H1 (cell line): Measurements from ENCODE around the gene ULBP1. TPM values are rescaled to one million over a fixed set of nuclear protein-coding genes. Genes with fewer than 3 reads are reported as not detected.

Source experiments
- CTCF ChIA-PET: fragments of 300-600 bp; sonication (Branson Sonifier 250); formaldehyde crosslinking; loops from one replicate; lab custom pipeline; 2021; ENCODE audit not compliant: partially characterized antibody; lab: Charles Lee
- POLR2A ChIA-PET: fragments of 300-600 bp; sonication (Branson Sonifier 250); formaldehyde crosslinking; loops from one replicate; lab custom pipeline; 2021; ENCODE audit warnings: inconsistent platforms; ENCODE audit not compliant: partially characterized antibody; lab: Charles Lee
- DNase-seq, 2 experiments: peaks; one replicate each; pipeline versions ENCODE4 v3.0.0 to v3.0.0-alpha.2; 2010 to 2022; ENCODE audit warnings: low spot score in 2 of 2, low read depth in 1 of 2, mixed read lengths in 1 of 2
- FAIRE-seq: peaks from 2 replicates; lab custom pipeline; 2011; peaks lifted over from hg19 to GRCh38; lab: Jason Lieb, UNC
- H2AFZ ChIP-seq: 2 replicates; pipeline ENCODE4 v1.8.1; 2012; ENCODE audit warnings: low read length, inconsistent platforms
- H2AK5ac ChIP-seq: 2 replicates; pipeline ENCODE4 v1.6.1; 2013; ENCODE audit warnings: low read depth, low read length
- H2BK120ac ChIP-seq: replicated peaks from 2 replicates; pipeline ENCODE3; 2013; ENCODE audit warnings: low read depth, low read length, inconsistent platforms
- H2BK12ac ChIP-seq: 2 replicates; pipeline ENCODE4 v1.6.1; 2013; ENCODE audit warnings: low read depth, low read length
- H2BK15ac ChIP-seq: 2 replicates; pipeline ENCODE4 v1.6.1; 2013; ENCODE audit warnings: low read length
- H2BK20ac ChIP-seq: 2 replicates; pipeline ENCODE4 v1.6.1; 2013; ENCODE audit warnings: low read length
- H2BK5ac ChIP-seq: 2 replicates; pipeline ENCODE4 v1.6.1; 2013; ENCODE audit warnings: low read depth, low read length
- H3K14ac ChIP-seq: 2 replicates; pipeline ENCODE4 v1.6.1; 2013; ENCODE audit warnings: inconsistent platforms; ENCODE audit not compliant: insufficient read length
- H3K18ac ChIP-seq: 2 replicates; pipeline ENCODE4 v1.6.1; 2013; ENCODE audit warnings: low read length; ENCODE audit errors: extremely low read depth
- H3K23ac ChIP-seq: 2 replicates; pipeline ENCODE4 v1.6.1; 2013; ENCODE audit warnings: inconsistent platforms; ENCODE audit not compliant: insufficient read length
- H3K23me2 ChIP-seq: 2 replicates; pipeline ENCODE4 v1.6.1; 2013; ENCODE audit warnings: low read depth, low read length
- H3K27ac ChIP-seq: 2 replicates; pipeline ENCODE4 v1.6.1; 2011; ENCODE audit warnings: low read depth, low read length, inconsistent platforms
- H3K27me3 ChIP-seq, 4 experiments: replicated peaks in 1 of 4; 1 replicate in 1 of 4; 2 replicates in 3 of 4; pipeline versions ENCODE4 v1.6.1 to v1.8.1; 2011 to 2013; ENCODE audit warnings: low read length in 3 of 4, mild to moderate bottlenecking in 3 of 4, inconsistent platforms in 2 of 4, mixed read lengths in 2 of 4, moderate library complexity in 1 of 4; ENCODE audit not compliant: control insufficient read depth in 3 of 4, insufficient read depth in 3 of 4; ENCODE audit errors: extremely low read depth in 1 of 4
- H3K36me3 ChIP-seq, 4 experiments: 2 replicates each; pipeline versions ENCODE4 v1.6.1 to v1.8.1; 2011 to 2013; ENCODE audit warnings: mild to moderate bottlenecking in 4 of 4, low read length in 3 of 4, moderate library complexity in 2 of 4, control low read depth in 1 of 4, inconsistent platforms in 1 of 4; ENCODE audit not compliant: insufficient read depth in 4 of 4, control insufficient read depth in 2 of 4
- H3K4ac ChIP-seq: replicated peaks from 2 replicates; pipeline ENCODE3; 2013; ENCODE audit warnings: low read length, low read depth, mixed read lengths, inconsistent platforms; ENCODE audit not compliant: insufficient read length
- H3K4me1 ChIP-seq, 4 experiments: replicated peaks in 1 of 4; 1 replicate in 1 of 4; 2 replicates in 3 of 4; pipeline versions ENCODE4 v1.6.1 to v1.8.1; 2011 to 2013; ENCODE audit warnings: low read length in 3 of 4, inconsistent platforms in 2 of 4, mixed read lengths in 1 of 4; ENCODE audit not compliant: insufficient read depth in 4 of 4, control insufficient read depth in 3 of 4
- H3K4me2 ChIP-seq, 2 experiments: 2 replicates each; pipeline versions ENCODE4 v1.6.1 to v1.8.1; 2011 to 2013; ENCODE audit warnings: low read depth in 2 of 2, low read length in 2 of 2, control low read depth in 1 of 2, inconsistent platforms in 1 of 2, mild to moderate bottlenecking in 1 of 2; ENCODE audit not compliant: insufficient read depth in 1 of 2
- H3K4me3 ChIP-seq, 4 experiments: fragments of 200-600, 300-600 bp in 1 of 4; sonication (generic), shearing (Covaris generic), sonication (Bioruptor Twin) in 1 of 4; 2 replicates each; pipeline versions ENCODE4 v1.5.1 to v1.8.1; 2011 to 2016; ENCODE audit warnings: low read length in 4 of 4, low read depth in 3 of 4, control low read depth in 2 of 4, inconsistent platforms in 2 of 4, mild to moderate bottlenecking in 2 of 4, mixed read lengths in 1 of 4, moderate library complexity in 1 of 4; ENCODE audit not compliant: insufficient read depth in 2 of 4; ENCODE audit errors: extremely low read depth in 1 of 4
- H3K56ac ChIP-seq: replicated peaks from 2 replicates; pipeline ENCODE3; 2013; ENCODE audit warnings: low read depth, mild to moderate bottlenecking, mixed read lengths, low read length, inconsistent platforms; ENCODE audit not compliant: insufficient read length
- H3K79me1 ChIP-seq: 2 replicates; pipeline ENCODE4 v1.6.1; 2013; ENCODE audit warnings: low read depth, low read length, control low read depth
- H3K79me2 ChIP-seq, 2 experiments: 2 replicates each; pipeline versions ENCODE4 v1.6.1 to v1.8.1; 2012 to 2013; ENCODE audit warnings: low read length in 2 of 2, mild to moderate bottlenecking in 2 of 2, inconsistent platforms in 1 of 2; ENCODE audit not compliant: insufficient read depth in 2 of 2, control insufficient read depth in 1 of 2
- H3K9ac ChIP-seq, 4 experiments: replicated peaks in 1 of 4; 1 replicate in 1 of 4; 2 replicates in 3 of 4; pipeline versions ENCODE4 v1.6.1 to v1.8.1; 2011 to 2013; ENCODE audit warnings: low read depth in 3 of 4, low read length in 3 of 4, control low read depth in 2 of 4, mild to moderate bottlenecking in 2 of 4, moderate library complexity in 2 of 4, inconsistent platforms in 1 of 4; ENCODE audit errors: extremely low read depth in 1 of 4
- H3K9me3 ChIP-seq, 2 experiments: 2 replicates each; pipeline versions ENCODE4 v1.6.1 to v1.8.1; 2012 to 2013; ENCODE audit warnings: mild to moderate bottlenecking in 2 of 2, moderate library complexity in 2 of 2, control low read depth in 1 of 2, inconsistent platforms in 1 of 2, low read depth in 1 of 2, low read length in 1 of 2, mixed read lengths in 1 of 2; ENCODE audit not compliant: insufficient read depth in 2 of 2
- H4K20me1 ChIP-seq, 2 experiments: replicated peaks in 1 of 2; 2 replicates each; pipeline versions ENCODE3 to v1.8.1; 2011 to 2013; ENCODE audit warnings: inconsistent platforms in 2 of 2, low read length in 2 of 2, mild to moderate bottlenecking in 1 of 2; ENCODE audit not compliant: insufficient read depth in 2 of 2, control insufficient read depth in 1 of 2
- H4K5ac ChIP-seq: 2 replicates; pipeline ENCODE4 v1.6.1; 2013; ENCODE audit warnings: low read length, low read depth, mixed read lengths, inconsistent platforms; ENCODE audit not compliant: insufficient read length
- H4K8ac ChIP-seq: 2 replicates; pipeline ENCODE4 v1.8.0; 2013; ENCODE audit warnings: mild to moderate bottlenecking, moderate library complexity, low read length, inconsistent platforms; ENCODE audit not compliant: insufficient read depth; ENCODE audit errors: extremely low read depth
- H4K91ac ChIP-seq: replicated peaks from 2 replicates; pipeline ENCODE3; 2013; ENCODE audit warnings: low read length, mixed read lengths, inconsistent platforms; ENCODE audit not compliant: insufficient read length
- ASH2L ChIP-seq: fragments of 200-600, 300-600 bp; sonication (generic); IDR thresholded peaks from one replicate; pipeline ENCODE4 v1.7.1; 2017; ENCODE audit warnings: low read length
- ATF3 ChIP-seq: IDR thresholded peaks from 2 replicates; pipeline ENCODE4 v1.6.1; 2011; ENCODE audit warnings: low read depth, mild to moderate bottlenecking, low read length; ENCODE audit not compliant: insufficient read depth
- BACH1 ChIP-seq: IDR thresholded peaks from 2 replicates; pipeline ENCODE4 v1.6.1; 2012; ENCODE audit warnings: low read length, improper control_type of control experiment
- CREB1 ChIP-seq: IDR thresholded peaks from 2 replicates; pipeline ENCODE4 v1.6.1; 2012; ENCODE audit warnings: inconsistent platforms
- EZH2 ChIP-seq: fragments of 200-600 bp; sonication (generic); IDR thresholded peaks from 2 replicates; pipeline ENCODE4 v1.7.1; 2012; ENCODE audit warnings: low read depth, mild to moderate bottlenecking, moderate library complexity, low read length, inconsistent platforms; ENCODE audit not compliant: severe bottlenecking
- KDM5A ChIP-seq: fragments of 200-600 bp; IDR thresholded peaks from 2 replicates; pipeline ENCODE4 v1.7.1; 2012; ENCODE audit warnings: mild to moderate bottlenecking, low read length, inconsistent platforms, mixed read lengths
- SIN3A ChIP-seq, 2 experiments: IDR thresholded peaks in 1 of 2; conservative IDR thresholded peaks in 1 of 2; 2 replicates each; pipeline ENCODE4 v1.6.1; 2011 to 2012; ENCODE audit warnings: low read length in 2 of 2, improper control_type of control experiment in 1 of 2, low read depth in 1 of 2, mild to moderate bottlenecking in 1 of 2
- SIX5 ChIP-seq: IDR thresholded peaks from 2 replicates; pipeline ENCODE4 v1.6.1; 2011; ENCODE audit warnings: mild to moderate bottlenecking, low read depth, low read length
- SUZ12 ChIP-seq: fragments of 200-600 bp; sonication (generic); IDR thresholded peaks from 2 replicates; pipeline ENCODE4 v1.6.1; 2012; ENCODE audit warnings: mild to moderate bottlenecking, inconsistent platforms, low read length, moderate library complexity, mixed read lengths
- YY1 ChIP-seq: IDR thresholded peaks from 2 replicates; pipeline ENCODE4 v1.6.1; 2011; ENCODE audit warnings: low read depth, mild to moderate bottlenecking, low read length
- WGBS, 2 experiments: shearing (Covaris generic) in 1 of 2; methylation state at CpG; one replicate each; pipeline versions ENCODE4 v1.1.6 to v1.1.7; 2013 to 2015; ENCODE audit warnings: low lambda C conversion rate in 2 of 2, mixed read lengths in 2 of 2, inconsistent platforms in 1 of 2, low coverage in 1 of 2, missing lambda C conversion rate in 1 of 2; ENCODE audit not compliant: insufficient replicate concordance in 2 of 2, insufficient coverage in 1 of 2, insufficient read length in 1 of 2; ENCODE audit errors: extremely low coverage in 1 of 2, missing lambda C conversion rate in 1 of 2; 5-methylcytosine and 5-hydroxymethylcytosine counted together
- polyA plus RNA-seq, 7 experiments: library from polyadenylated mRNA; depleted of rRNA in 3 of 7; stranded (reverse) in 5 of 7; unstranded in 2 of 7; fragments of >200 nt in 5 of 7; fragments of 200-250 nt in 2 of 7; gene quantifications; 1 replicate in 5 of 7; 2 replicates in 1 of 7; 4 replicates in 1 of 7; pipeline versions ENCODE4 v1.2.1 to v1.2.3, GENCODE V29; 2011 to 2013; ENCODE audit warnings: missing spikeins in 2 of 7, mixed read lengths in 2 of 7
- total RNA-seq: library from RNA; stranded (reverse); fragmentation: NEBNext Ultra II Directional; extraction: Animal tissue kit (Norgen Biotek cat#: 25700); gene quantifications from 2 replicates; pipeline ENCODE4 v1.2.1, GENCODE V29; 2021

ULBP1 gene
- total and polyA plus RNA-seq, 2 of the 8 experiments (the other 6 are each of a cell fraction or from before 2014, with no cell fraction given) = 0.32 to 0.60 TPM

- ChIA-PET POLR2A (interaction anchor here (0.7 to 1.2 kb wide), 2 partner anchors 23 to 41 kb away, joined by 3 to 5 read pairs; no protein-coding TSS in a partner anchor), CTCF (interaction anchor here (0.5 to 0.8 kb wide), 3 partner anchors 9 to 51 kb away, joined by 3 read pairs; no protein-coding TSS in a partner anchor)
- Histone ChIP-seq H4K5ac (no peak overlapping the region), H2BK12ac (peak overlapping the region; percentile 87; the same call in 1 of the 2 replicates), H2AK5ac (no peak overlapping the region), H4K8ac (no peak overlapping the region; the same call in 1 of the 2 replicates), H2BK20ac (0 out of 2 replicates have a peak overlapping the region, but pooled peaks have one; percentile 32), H3K56ac (no peak overlapping the region), H3K79me2 (no peaks in the 10 kb centered on the region), H4K91ac (no peak overlapping the region), H3K27me3 (peaks cover 41 to 89% (median 71%) of the 10 kb centered on the region in 4 experiments), H2BK15ac (no peak overlapping the region), H2AFZ (no peak overlapping the region), H3K9me3 (no peaks in the 10 kb centered on the region), H2BK120ac (no peak overlapping the region), H3K18ac (no peak overlapping the region), H3K14ac (no peak overlapping the region), H3K23ac (no peak overlapping the region), H3K79me1 (no peaks in the 10 kb centered on the region), H3K27ac (no peak overlapping the region), H3K4me3 (peak overlapping the region; percentile 53 to 75 (median 58); a peak in 7 of 8 replicates), H2BK5ac (no peak overlapping the region), H3K4me1 (peaks cover 0 to 20% (median 17%) of the 10 kb centered on the region in 4 experiments; a peak in 5 of 7 replicates), H3K36me3 (no peaks in the 10 kb centered on the region), H3K4ac (no peak overlapping the region), H3K23me2 (peaks cover 9% of the 10 kb centered on the region; the same call in 1 of the 2 replicates), H3K9ac (peak overlapping the region in 3 of 4 experiments; percentile 8 to 33 (median 24); a peak in 2 of 7 replicates), H4K20me1 (peaks cover 7 to 10% of the 10 kb centered on the region in 2 experiments), H3K4me2 (peak overlapping the region; percentile 89 to 96)
- FAIRE-seq (no peak), DNase-seq (peak in 1 of 2 experiments; percentile 67)
- 7% methylated on average over 29 of the region's 38 CpGs; no CpG with 5 or more reads in 1 of the 2 experiments for WGBS, 2 experiments
- TF ChIP-seq SUZ12 (peak; percentile 83), BACH1 (peak; percentile 86), ATF3 (no peak), SIX5 (no peak), KDM5A (no peak), YY1 (no peak), EZH2 (peak; percentile 93), SIN3A (conservative IDR thresholded peaks at IDR 0.05 in 1 of 2, IDR thresholded peaks at IDR 0.05 in 1 of 2; ENCODE audit: low read depth in 1 of 2, low read length in 2 of 2) (no peak), CREB1 (no peak), ASH2L (no peak)
Observed at GRCh38 chr6:149965194-149966020, 1.7 kb downstream of the ULBP1 start.
